Heart left ventricle (tissue), 16 donors: ENCODE measurements around the gene GSAP. TPM values are rescaled to one million over a fixed set of nuclear protein-coding genes. Genes with fewer than 3 reads are reported as not detected.

Experiments used
- ATAC-seq, 4 donors: fragments of 200-7000 bp; cut with Tn5 transposase; one replicate each; pipeline ENCODE4 v1.9.1; 2020 to 2022; ENCODE audit warnings: moderate library complexity in 4 of 4, mild to moderate bottlenecking in 3 of 4, moderate number of reproducible peaks in 1 of 4
- DNase-seq, 5 donors: peaks; one replicate each; pipeline ENCODE4 v3.0.0-alpha.2; 2020
- H3K27ac ChIP-seq, 12 donors: fragments of 200-600 bp; sonication (generic) in 4 of 12; one replicate each; pipeline versions ENCODE4 v1.5.0 to v1.8.0; 2016 to 2022; ENCODE audit warnings: mild to moderate bottlenecking in 2 of 12
- H3K27me3 ChIP-seq, 9 donors: fragments of 200-600 bp; sonication (generic) in 2 of 9; one replicate each; pipeline versions ENCODE4 v1.5.1 to v1.8.0; 2016 to 2022; ENCODE audit warnings: mild to moderate bottlenecking in 3 of 9
- H3K36me3 ChIP-seq, 9 donors: fragments of 200-600 bp; sonication (generic) in 2 of 9; one replicate each; pipeline versions ENCODE4 v1.5.0 to v1.8.0; 2018 to 2022; ENCODE audit warnings: mild to moderate bottlenecking in 2 of 9
- H3K4me1 ChIP-seq, 12 donors: fragments of 200-600 bp; sonication (generic) in 4 of 12; one replicate each; pipeline versions ENCODE4 v1.5.0 to v1.8.0; 2016 to 2022; ENCODE audit warnings: mild to moderate bottlenecking in 3 of 12
- H3K4me3 ChIP-seq, 12 donors: fragments of 200-600 bp; sonication (generic) in 4 of 12; one replicate each; pipeline versions ENCODE4 v1.5.0 to v1.8.0; 2017 to 2022; ENCODE audit warnings: mild to moderate bottlenecking in 9 of 12, moderate library complexity in 4 of 12
- H3K9me3 ChIP-seq, 12 donors: fragments of 200-600 bp; sonication (generic) in 4 of 12; one replicate each; pipeline versions ENCODE4 v1.5.0 to v1.8.0; 2016 to 2022; ENCODE audit warnings: mild to moderate bottlenecking in 1 of 12
- POLR2A ChIP-seq, 2 donors: fragments of 450-650 bp; IDR thresholded peaks; one replicate each; pipeline ENCODE4 v1.6.1; 2017; ENCODE audit warnings: antibody characterized with exemption in 2 of 2, mild to moderate bottlenecking in 2 of 2, moderate library complexity in 2 of 2
- WGBS, 4 donors: extraction: QIAGEN DNeasy Blood & Tissue Kit in 2 of 4; methylation state at CpG; one replicate each; pipeline versions ENCODE4 v1.1.5 to v1.1.7; 2013 to 2018; 5-methylcytosine and 5-hydroxymethylcytosine counted together
- intact Hi-C, 10 donors: fragments of 100-400 bp; cut with DNase I; formaldehyde crosslinking; loops; one replicate each; pipeline versions ENCODE4 v1.11.1 to v1.14.2; 2022
- polyA plus RNA-seq, 2 donors: library from polyadenylated mRNA; stranded (reverse); fragments of 200-250 nt; gene quantifications; one replicate each; pipeline ENCODE4 v1.2.3, GENCODE V29; 2013
- total RNA-seq, 9 donors: library from RNA; depleted of rRNA in 2 of 9; stranded (reverse); fragments of >200 nt in 2 of 9; fragmentation: NEBNext Ultra II Directional in 3 of 9; extraction: Animal tissue kit (Norgen Biotek cat#: 25700) in 3 of 9; gene quantifications; one replicate each; pipeline versions ENCODE4 v1.1.0 to v1.2.4, GENCODE V29; 2016 to 2023
- TF ChIP-seq, protein P1 (sequence below), 12 donors: fragments of 200-600 bp; sonication (generic) in 4 of 12; IDR thresholded peaks; one replicate each; pipeline versions ENCODE4 v1.5.0 to v1.8.0; 2018 to 2022; ENCODE audit warnings: antibody characterized with exemption in 12 of 12, mild to moderate bottlenecking in 5 of 12
- donor health status: ischemic (EF 13 %, LVEDD 7.1; RV severe dilation, severe dysfunction).
- donor health status: healthy with polysubstance abuse.
- donor health status: DM: no; HTN: yes; CAD: no.
- donor health status: DM: no; HTN: no; CAD: no.
- donor health status: ischemic (EF 25% LVEDD 6.9; RV normal size, moderate dysfunction).
- donor health status: ischemic (EF 25% LVEDD 5.7; RV mildly dilated, moderate dysfunction).
- donor health status: healthy.
- donor health status: DM: yes; HTN: yes; CAD: no.
- donor health status: ischemic (EF 35%, LVEDD 5.7; RV mildly dilated, moderate dysfunction).
- donor health status: nonischemic (EF 11% LVEDD 7.7; RV severe dilation, severe dysfunction).
- donor health status: DM: yes; HTN: yes; CAD: no.
- donor health status: PGD.
- donor health status: ischemic (EF 29% LVEDD 5.4; RV normal size, mild dysfunction).
- donor health status: nonischemic (EF 23%, LVEDD 6.1; RV moderate dilation, normal function).

Gene GSAP
- total and polyA plus RNA-seq, 11 donors = 1.7 to 24.9 (median 6.5) TPM

DNA sequence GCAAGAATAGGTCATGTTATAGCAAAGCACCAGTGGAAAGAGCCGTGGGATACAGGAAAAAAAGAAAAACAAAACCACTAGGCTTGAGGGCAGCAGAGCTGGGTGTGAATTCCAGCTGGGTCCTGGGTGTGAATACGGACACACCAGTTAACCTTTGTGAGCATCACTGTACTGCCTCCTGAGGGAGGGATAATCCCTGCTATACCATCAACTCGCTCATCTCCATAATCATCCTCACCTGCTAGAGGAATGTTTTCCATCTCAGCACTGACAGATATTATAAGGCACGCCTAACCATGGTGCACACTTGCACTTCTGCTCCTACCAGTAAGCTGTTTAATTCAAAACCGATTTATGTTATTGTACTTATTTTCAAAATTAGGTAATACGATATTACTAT, 62.2 kb downstream of the GSAP start:
- intact Hi-C loops = loop anchor here in 3 of 10 donors (5.0 to 10.0 kb wide), 3 partner anchors 61 to 183 kb away; partner anchors contain the start of genes PTPN12 (in 3 of the 3) and GSAP (in 1 of the 3)
- no peaks in the 10 kb centered on the region for H3K9me3 ChIP-seq
- no peak overlapping the region for H3K27ac ChIP-seq
- 73 to 84% (median 78%) methylated on average over 6 of the region's 6 CpGs for WGBS, 4 donors
- H3K36me3 ChIP-seq = peaks cover 0 to 18% (median 0%) of the 10 kb centered on the region in 9 donors
- TF ChIP-seq POLR2A (IDR thresholded peaks at IDR 0.05) = no peak
- TF ChIP-seq, protein P1, sequence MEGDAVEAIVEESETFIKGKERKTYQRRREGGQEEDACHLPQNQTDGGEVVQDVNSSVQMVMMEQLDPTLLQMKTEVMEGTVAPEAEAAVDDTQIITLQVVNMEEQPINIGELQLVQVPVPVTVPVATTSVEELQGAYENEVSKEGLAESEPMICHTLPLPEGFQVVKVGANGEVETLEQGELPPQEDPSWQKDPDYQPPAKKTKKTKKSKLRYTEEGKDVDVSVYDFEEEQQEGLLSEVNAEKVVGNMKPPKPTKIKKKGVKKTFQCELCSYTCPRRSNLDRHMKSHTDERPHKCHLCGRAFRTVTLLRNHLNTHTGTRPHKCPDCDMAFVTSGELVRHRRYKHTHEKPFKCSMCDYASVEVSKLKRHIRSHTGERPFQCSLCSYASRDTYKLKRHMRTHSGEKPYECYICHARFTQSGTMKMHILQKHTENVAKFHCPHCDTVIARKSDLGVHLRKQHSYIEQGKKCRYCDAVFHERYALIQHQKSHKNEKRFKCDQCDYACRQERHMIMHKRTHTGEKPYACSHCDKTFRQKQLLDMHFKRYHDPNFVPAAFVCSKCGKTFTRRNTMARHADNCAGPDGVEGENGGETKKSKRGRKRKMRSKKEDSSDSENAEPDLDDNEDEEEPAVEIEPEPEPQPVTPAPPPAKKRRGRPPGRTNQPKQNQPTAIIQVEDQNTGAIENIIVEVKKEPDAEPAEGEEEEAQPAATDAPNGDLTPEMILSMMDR (IDR thresholded peaks at IDR 0.05) = no peak
- DNase-seq = no peak
- no peak overlapping the region for H3K4me3 ChIP-seq
- no peak for ATAC-seq
- peaks cover 0 to 45% (median 9%) of the 10 kb centered on the region in 12 donors for H3K4me1 ChIP-seq
- H3K27me3 ChIP-seq = no peaks in the 10 kb centered on the region

DNA sequence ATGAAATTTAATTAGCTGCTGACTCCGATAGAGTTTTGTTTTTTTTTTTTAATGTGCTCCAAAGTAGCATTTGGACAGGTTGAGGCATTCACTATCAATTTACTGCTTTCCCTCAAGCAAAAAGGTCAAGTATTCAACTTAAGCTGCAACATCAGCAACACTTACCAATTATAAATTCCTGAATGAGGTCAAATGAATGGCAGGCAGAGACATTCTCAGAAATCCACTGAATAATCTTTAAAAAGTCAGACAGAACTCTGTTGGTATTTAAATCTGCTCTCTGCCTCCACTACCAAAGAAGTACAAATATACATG, 62.8 kb downstream of the GSAP start:
- DNase-seq (no peak), ATAC-seq (no peak)
- no peaks in the 10 kb centered on the region for H3K9me3 ChIP-seq
- intact Hi-C loops = loop anchor here in 3 of 10 donors (5.0 to 10.0 kb wide), 3 partner anchors 61 to 184 kb away; partner anchors contain the start of genes PTPN12 (in 3 of the 3) and GSAP (in 1 of the 3)
- H3K36me3 ChIP-seq = peaks cover 0 to 18% (median 0%) of the 10 kb centered on the region in 9 donors
- H3K27me3 ChIP-seq = no peaks in the 10 kb centered on the region
- 46 to 73% (median 56%) methylated on average over 1 of the region's 1 CpG for whole genome bisulfite sequencing, 4 donors
- TF ChIP-seq POLR2A (IDR thresholded peaks at IDR 0.05) = no peak
- TF ChIP-seq, protein P1 (IDR thresholded peaks at IDR 0.05) = no peak
- no peak overlapping the region for H3K27ac ChIP-seq
- H3K4me3 ChIP-seq = no peak overlapping the region
- peaks cover 0 to 51% (median 14%) of the 10 kb centered on the region in 12 donors for H3K4me1 ChIP-seq

DNA sequence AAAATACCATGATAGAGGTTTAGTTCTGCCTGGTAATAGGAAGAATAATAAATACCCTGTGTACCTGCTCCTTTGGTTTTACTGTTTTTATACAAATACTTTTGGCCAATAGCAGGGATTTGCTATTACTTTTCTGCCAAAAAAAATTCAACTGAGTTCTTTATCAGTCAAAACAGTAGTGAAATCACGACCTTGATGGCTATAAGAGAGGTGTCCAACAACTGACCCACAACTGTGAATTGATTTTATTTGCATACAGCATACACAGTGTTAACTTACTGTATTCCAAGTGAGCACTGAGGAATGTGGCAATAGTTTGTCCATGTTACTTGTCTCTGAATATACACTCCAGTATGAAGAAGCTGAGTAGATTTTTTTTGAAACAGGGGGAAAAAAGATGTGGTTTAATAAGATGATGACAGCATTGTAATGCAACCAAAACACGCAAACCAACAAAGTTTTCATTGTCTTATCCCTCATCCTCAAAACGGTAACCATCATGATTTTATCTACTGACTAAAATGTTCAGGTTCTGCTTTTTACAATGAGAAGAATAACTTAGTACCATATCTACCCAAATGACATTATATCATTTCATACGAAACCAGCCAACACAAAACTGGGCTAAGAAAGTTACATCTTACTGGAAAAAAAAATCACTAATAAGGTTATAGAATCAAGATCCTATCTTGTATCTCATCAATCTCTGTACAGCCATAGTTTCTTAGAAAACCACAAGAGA, 63.3 kb downstream of the GSAP start:
- ATAC-seq = no peak
- Histone ChIP-seq H3K4me1 (peaks cover 0 to 56% (median 20%) of the 10 kb centered on the region in 12 donors), H3K9me3 (no peaks in the 10 kb centered on the region), H3K4me3 (no peak overlapping the region), H3K27ac (peak overlapping the region in 6 of 12 donors; percentile 11 to 70 (median 56)), H3K27me3 (no peaks in the 10 kb centered on the region), H3K36me3 (peaks cover 0 to 18% (median 0%) of the 10 kb centered on the region in 9 donors)
- no peak for TF ChIP-seq POLR2A (IDR thresholded peaks at IDR 0.05)
- TF ChIP-seq, protein P1 (IDR thresholded peaks at IDR 0.05) = no peak
- DNase-seq = no peak
- 69 to 75% (median 73%) methylated on average over 4 of the region's 4 CpGs for WGBS, 4 donors
- intact Hi-C loops = loop anchor here in 3 of 10 donors (5.0 to 10.0 kb wide), 3 partner anchors 62 to 184 kb away; partner anchors contain the start of genes PTPN12 (in 3 of the 3) and GSAP (in 1 of the 3)

DNA sequence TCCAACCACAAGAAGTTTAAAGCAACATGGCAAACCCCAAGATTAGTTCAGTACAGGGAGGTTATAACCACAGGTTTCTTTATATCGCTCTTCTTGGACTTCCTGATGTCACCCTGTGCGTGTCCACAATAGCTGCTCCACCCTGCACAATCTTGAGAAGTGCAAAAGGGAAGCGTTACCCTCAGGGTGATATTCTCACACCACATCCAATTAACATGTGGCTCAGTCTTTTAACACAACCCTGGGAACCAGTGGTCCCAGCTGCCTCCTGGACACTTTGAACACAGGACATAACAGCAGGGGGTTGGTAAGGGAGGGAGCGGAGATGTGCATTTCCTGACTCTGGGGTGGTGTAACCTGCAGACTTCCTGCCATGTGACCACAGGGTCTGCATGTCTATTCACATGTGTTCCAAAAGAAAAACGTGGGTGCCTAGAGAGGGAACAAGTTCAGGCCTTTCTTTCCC, 64.6 kb downstream of the GSAP start:
- no peak for TF ChIP-seq POLR2A (IDR thresholded peaks at IDR 0.05)
- TF ChIP-seq, protein P1 (IDR thresholded peaks at IDR 0.05) = no peak
- ATAC-seq (peak; percentile 38 to 88 (median 70)), DNase-seq (peak in 4 of 5 donors; percentile 32 to 57 (median 42))
- Histone ChIP-seq H3K27me3 (no peaks in the 10 kb centered on the region), H3K36me3 (peaks cover 0 to 18% (median 0%) of the 10 kb centered on the region in 9 donors), H3K4me1 (peaks cover 0 to 63% (median 23%) of the 10 kb centered on the region in 12 donors), H3K4me3 (no peak overlapping the region), H3K27ac (peak overlapping the region in 10 of 12 donors; percentile 7 to 70 (median 50)), H3K9me3 (no peaks in the 10 kb centered on the region)
- intact Hi-C loops = loop anchor here in 3 of 10 donors (5.0 to 10.0 kb wide), 3 partner anchors 63 to 186 kb away; partner anchors contain the start of genes PTPN12 (in 3 of the 3) and GSAP (in 1 of the 3)
- WGBS, 4 donors = 50 to 66% (median 59%) methylated on average over 5 of the region's 5 CpGs
